GM23338 (cell line): ENCODE data around the gene TNS3. TPM values are rescaled to one million over a fixed set of nuclear protein-coding genes. Genes with fewer than 3 reads are reported as not detected.

ENCODE experiments used
- ATAC-seq: fragments of 200-7000 bp; cut with Tn5 transposase; 3 replicates; pipeline ENCODE4 v1.9.1; 2020
- DNase-seq: peaks from one replicate; pipeline ENCODE4 v3.0.0-alpha.2; 2015; ENCODE audit warnings: low spot score
- H2AFZ ChIP-seq: fragments of 200-600 bp; sonication (generic); 2 replicates; pipeline ENCODE4 v1.8.0; 2016; ENCODE audit warnings: antibody characterized with exemption, mild to moderate bottlenecking, moderate library complexity
- H3F3A ChIP-seq: fragments of 200-600 bp; sonication (generic); replicated peaks from 2 replicates; pipeline ENCODE4 v1.8.0; 2017; ENCODE audit warnings: antibody characterized with exemption, mixed run types, low read depth
- H3K27ac ChIP-seq: fragments of 200-600 bp; sonication (generic); 2 replicates; pipeline ENCODE4 v1.6.1; 2016; ENCODE audit warnings: low read depth
- H3K27me3 ChIP-seq: fragments of 200-600 bp; sonication (generic); 2 replicates; pipeline ENCODE4 v1.8.0; 2016; ENCODE audit warnings: mild to moderate bottlenecking, mixed run types, moderate library complexity; ENCODE audit not compliant: insufficient read depth
- H3K36me3 ChIP-seq: fragments of 200-600 bp; sonication (generic); 2 replicates; pipeline ENCODE4 v1.8.0; 2016; ENCODE audit warnings: mild to moderate bottlenecking; ENCODE audit not compliant: insufficient read depth
- H3K4me1 ChIP-seq: fragments of 200-600 bp; sonication (generic); 2 replicates; pipeline ENCODE4 v1.8.0; 2016; ENCODE audit warnings: mild to moderate bottlenecking, moderate library complexity; ENCODE audit not compliant: insufficient read depth
- H3K4me2 ChIP-seq: fragments of 200-600 bp; sonication (generic); 2 replicates; pipeline ENCODE4 v1.7.1; 2017; ENCODE audit warnings: mixed run types
- H3K4me3 ChIP-seq: fragments of 200-600 bp; sonication (generic); 2 replicates; pipeline ENCODE4 v1.6.1; 2016; ENCODE audit warnings: mixed run types
- H3K79me2 ChIP-seq: fragments of 200-600 bp; sonication (generic); replicated peaks from 2 replicates; pipeline ENCODE4 v1.8.0; 2017; ENCODE audit warnings: mild to moderate bottlenecking; ENCODE audit not compliant: insufficient read depth
- H3K9me2 ChIP-seq: fragments of 200-600 bp; sonication (generic); 2 replicates; pipeline ENCODE4 v1.8.0; 2017; ENCODE audit not compliant: insufficient read depth
- H4K20me1 ChIP-seq: fragments of 200-600 bp; sonication (generic); replicated peaks from 2 replicates; pipeline ENCODE4 v1.8.0; 2017; ENCODE audit warnings: mild to moderate bottlenecking; ENCODE audit not compliant: insufficient read depth
- H3K27ac Mint-ChIP-seq: 2 replicates; pipeline ENCODE4 v1.8.0; 2020; ENCODE audit warnings: inconsistent platforms, mild to moderate bottlenecking, moderate library complexity, mixed read lengths
- H3K27me3 Mint-ChIP-seq: 3 replicates; pipeline ENCODE4 v1.8.0; 2022; ENCODE audit warnings: low read depth, mild to moderate bottlenecking, moderate library complexity, mixed read lengths, inconsistent platforms; ENCODE audit not compliant: insufficient read depth, poor library complexity
- H3K36me3 Mint-ChIP-seq: 3 replicates; pipeline ENCODE4 v1.8.0; 2021; ENCODE audit warnings: low read depth, mild to moderate bottlenecking, inconsistent platforms, moderate library complexity, mixed read lengths
- H3K4me1 Mint-ChIP-seq: 3 replicates; pipeline ENCODE4 v1.8.0; 2020; ENCODE audit warnings: mild to moderate bottlenecking, inconsistent platforms, mixed read lengths
- H3K4me3 Mint-ChIP-seq: 3 replicates; pipeline ENCODE4 v1.8.0; 2021; ENCODE audit warnings: moderate library complexity, mild to moderate bottlenecking, inconsistent platforms, mixed read lengths
- H3K9me3 Mint-ChIP-seq: 3 replicates; pipeline ENCODE4 v1.8.0; 2020; ENCODE audit warnings: moderate library complexity, mild to moderate bottlenecking, inconsistent platforms, mixed read lengths
- CREB1 ChIP-seq: fragments of 250-450 bp; sonication (Bioruptor Pico); IDR thresholded peaks from 2 replicates; pipeline ENCODE4 v1.5.0; 2020; ENCODE audit warnings: low read depth, mild to moderate bottlenecking, moderate library complexity
- ETS1 ChIP-seq: IDR thresholded peaks from 2 replicates; pipeline ENCODE4 v1.6.1; 2016; ENCODE audit warnings: antibody characterized with exemption
- EZH2 ChIP-seq: fragments of 200-600 bp; sonication (generic); IDR thresholded peaks from one replicate; pipeline ENCODE4 v1.8.0; 2017; ENCODE audit warnings: antibody characterized with exemption, mild to moderate bottlenecking, low read depth; ENCODE audit not compliant: unreplicated experiment
- EZH2phosphoT487 ChIP-seq: fragments of 200-600 bp; sonication (generic); IDR thresholded peaks from one replicate; pipeline ENCODE4 v1.8.1; 2018; ENCODE audit warnings: antibody characterized with exemption; ENCODE audit not compliant: unreplicated experiment
- JUNB ChIP-seq: IDR thresholded peaks from one replicate; pipeline ENCODE4 v1.6.1; 2016; ENCODE audit warnings: antibody characterized with exemption; ENCODE audit not compliant: unreplicated experiment
- NANOG ChIP-seq: IDR thresholded peaks from 2 replicates; pipeline ENCODE4 v1.6.1; 2016; ENCODE audit warnings: antibody characterized with exemption, borderline replicate concordance
- POLR2AphosphoS5 ChIP-seq: IDR thresholded peaks from 2 replicates; pipeline ENCODE4 v1.6.1; 2016; ENCODE audit warnings: antibody characterized with exemption, low read depth
- REST ChIP-seq: IDR thresholded peaks from one replicate; pipeline ENCODE4 v1.6.1; 2018; ENCODE audit warnings: antibody characterized with exemption; ENCODE audit not compliant: unreplicated experiment
- STAT1 ChIP-seq: IDR thresholded peaks from one replicate; pipeline ENCODE4 v1.6.1; 2016; ENCODE audit warnings: antibody characterized with exemption; ENCODE audit not compliant: unreplicated experiment
- ZNF114 ChIP-seq: fragments of 250-450 bp; sonication (Bioruptor Pico); IDR thresholded peaks from 2 replicates; pipeline ENCODE4 v1.5.0; 2020; ENCODE audit warnings: mild to moderate bottlenecking, moderate library complexity
- ZNF331 ChIP-seq: fragments of 250-450 bp; sonication (Bioruptor Pico); IDR thresholded peaks from 2 replicates; pipeline ENCODE4 v1.5.0; 2020; ENCODE audit warnings: low read depth, mild to moderate bottlenecking, moderate library complexity
- polyA plus RNA-seq: library from polyadenylated mRNA; unstranded; fragments of >200 nt; fragmentation: Nextera tagmentation; extraction: Ambion mirVana; gene quantifications from 2 replicates; pipeline ENCODE4 v1.2.1, GENCODE V29; 2016
- total RNA-seq: library from RNA; depleted of rRNA; stranded (reverse); fragments of >200 nt; shearing (Covaris generic); gene quantifications from 2 replicates; pipeline ENCODE4 v1.2.3, GENCODE V29; 2014
- TF ChIP-seq, protein P1 (sequence below): fragments of 250-450 bp; sonication (Bioruptor Pico); IDR thresholded peaks from 2 replicates; pipeline ENCODE4 v1.5.0; 2020; ENCODE audit warnings: mild to moderate bottlenecking, moderate library complexity
- TF ChIP-seq, protein P2 (sequence below), 2 experiments: fragments of 200-600 bp in 1 of 2; sonication (generic) in 1 of 2; conservative IDR thresholded peaks; 2 replicates each; pipeline versions ENCODE4 v1.5.1 to v1.6.1; 2016 to 2017; ENCODE audit warnings: antibody characterized with exemption in 2 of 2, low read depth in 2 of 2, mild to moderate bottlenecking in 2 of 2, moderate library complexity in 1 of 2

The TNS3 gene
- total and polyA plus RNA-seq, 2 experiments from 2014 or later = 6.2 to 28.7 TPM

DNA sequence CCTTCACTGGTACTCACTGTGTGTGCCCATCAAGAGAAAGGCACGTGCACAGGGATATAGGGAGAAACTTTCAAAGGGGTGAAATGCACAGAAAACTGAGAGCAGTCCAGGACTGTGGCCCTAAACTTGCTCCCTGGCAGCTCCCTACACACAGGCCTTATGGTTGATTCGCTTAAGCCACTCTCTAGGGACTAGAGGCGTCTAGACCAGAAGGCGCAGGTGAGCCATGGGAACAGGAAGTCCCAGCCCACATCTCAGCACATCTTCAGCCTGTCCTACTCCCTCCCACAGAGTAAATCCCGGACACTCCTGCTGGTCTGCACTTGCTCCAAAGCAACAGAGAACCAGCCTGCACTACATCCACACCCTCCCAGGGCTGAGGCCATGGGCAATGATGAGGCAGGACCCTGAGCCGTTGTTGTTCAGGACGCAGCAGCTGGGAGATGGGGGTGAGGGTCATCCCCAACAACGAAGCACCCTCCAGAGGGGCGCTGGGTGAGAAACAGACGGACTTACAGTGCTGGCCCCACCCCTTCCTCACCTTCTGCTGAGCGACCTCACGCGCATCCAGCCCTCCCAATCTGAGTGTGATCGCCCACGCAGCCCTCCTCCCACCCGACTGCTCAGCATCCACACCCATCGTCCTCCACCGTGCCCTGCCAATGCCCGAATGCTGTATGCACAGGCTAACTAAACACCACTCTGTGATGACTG, 109.3 kb downstream of the TNS3 start:
- no peak for DNase-seq
- no peak overlapping the region for H3K4me2 ChIP-seq
- H3F3A ChIP-seq = peaks cover 7% of the 10 kb centered on the region; the same call in 1 of the 2 replicates
- peaks cover 26% of the 10 kb centered on the region for H3K4me1 ChIP-seq
- Mint-ChIP-seq H3K27me3 (peaks cover 22% of the 10 kb centered on the region), H3K27ac (no peak overlapping the region), H3K4me1 (peaks cover 40% of the 10 kb centered on the region), H3K4me3 (no peak overlapping the region), H3K36me3 (no peaks in the 10 kb centered on the region), H3K9me3 (no peaks in the 10 kb centered on the region; the same call in 2 of the 3 replicates)
- no peak for ATAC-seq
- no peak overlapping the region for H2AFZ ChIP-seq
- no peak for TF ChIP-seq ZNF331 (CRISPR knock-in tag)
- no peak for TF ChIP-seq STAT1
- TF ChIP-seq CREB1 (CRISPR knock-in tag) = no peak
- no peak for TF ChIP-seq REST
- TF ChIP-seq, protein P1, sequence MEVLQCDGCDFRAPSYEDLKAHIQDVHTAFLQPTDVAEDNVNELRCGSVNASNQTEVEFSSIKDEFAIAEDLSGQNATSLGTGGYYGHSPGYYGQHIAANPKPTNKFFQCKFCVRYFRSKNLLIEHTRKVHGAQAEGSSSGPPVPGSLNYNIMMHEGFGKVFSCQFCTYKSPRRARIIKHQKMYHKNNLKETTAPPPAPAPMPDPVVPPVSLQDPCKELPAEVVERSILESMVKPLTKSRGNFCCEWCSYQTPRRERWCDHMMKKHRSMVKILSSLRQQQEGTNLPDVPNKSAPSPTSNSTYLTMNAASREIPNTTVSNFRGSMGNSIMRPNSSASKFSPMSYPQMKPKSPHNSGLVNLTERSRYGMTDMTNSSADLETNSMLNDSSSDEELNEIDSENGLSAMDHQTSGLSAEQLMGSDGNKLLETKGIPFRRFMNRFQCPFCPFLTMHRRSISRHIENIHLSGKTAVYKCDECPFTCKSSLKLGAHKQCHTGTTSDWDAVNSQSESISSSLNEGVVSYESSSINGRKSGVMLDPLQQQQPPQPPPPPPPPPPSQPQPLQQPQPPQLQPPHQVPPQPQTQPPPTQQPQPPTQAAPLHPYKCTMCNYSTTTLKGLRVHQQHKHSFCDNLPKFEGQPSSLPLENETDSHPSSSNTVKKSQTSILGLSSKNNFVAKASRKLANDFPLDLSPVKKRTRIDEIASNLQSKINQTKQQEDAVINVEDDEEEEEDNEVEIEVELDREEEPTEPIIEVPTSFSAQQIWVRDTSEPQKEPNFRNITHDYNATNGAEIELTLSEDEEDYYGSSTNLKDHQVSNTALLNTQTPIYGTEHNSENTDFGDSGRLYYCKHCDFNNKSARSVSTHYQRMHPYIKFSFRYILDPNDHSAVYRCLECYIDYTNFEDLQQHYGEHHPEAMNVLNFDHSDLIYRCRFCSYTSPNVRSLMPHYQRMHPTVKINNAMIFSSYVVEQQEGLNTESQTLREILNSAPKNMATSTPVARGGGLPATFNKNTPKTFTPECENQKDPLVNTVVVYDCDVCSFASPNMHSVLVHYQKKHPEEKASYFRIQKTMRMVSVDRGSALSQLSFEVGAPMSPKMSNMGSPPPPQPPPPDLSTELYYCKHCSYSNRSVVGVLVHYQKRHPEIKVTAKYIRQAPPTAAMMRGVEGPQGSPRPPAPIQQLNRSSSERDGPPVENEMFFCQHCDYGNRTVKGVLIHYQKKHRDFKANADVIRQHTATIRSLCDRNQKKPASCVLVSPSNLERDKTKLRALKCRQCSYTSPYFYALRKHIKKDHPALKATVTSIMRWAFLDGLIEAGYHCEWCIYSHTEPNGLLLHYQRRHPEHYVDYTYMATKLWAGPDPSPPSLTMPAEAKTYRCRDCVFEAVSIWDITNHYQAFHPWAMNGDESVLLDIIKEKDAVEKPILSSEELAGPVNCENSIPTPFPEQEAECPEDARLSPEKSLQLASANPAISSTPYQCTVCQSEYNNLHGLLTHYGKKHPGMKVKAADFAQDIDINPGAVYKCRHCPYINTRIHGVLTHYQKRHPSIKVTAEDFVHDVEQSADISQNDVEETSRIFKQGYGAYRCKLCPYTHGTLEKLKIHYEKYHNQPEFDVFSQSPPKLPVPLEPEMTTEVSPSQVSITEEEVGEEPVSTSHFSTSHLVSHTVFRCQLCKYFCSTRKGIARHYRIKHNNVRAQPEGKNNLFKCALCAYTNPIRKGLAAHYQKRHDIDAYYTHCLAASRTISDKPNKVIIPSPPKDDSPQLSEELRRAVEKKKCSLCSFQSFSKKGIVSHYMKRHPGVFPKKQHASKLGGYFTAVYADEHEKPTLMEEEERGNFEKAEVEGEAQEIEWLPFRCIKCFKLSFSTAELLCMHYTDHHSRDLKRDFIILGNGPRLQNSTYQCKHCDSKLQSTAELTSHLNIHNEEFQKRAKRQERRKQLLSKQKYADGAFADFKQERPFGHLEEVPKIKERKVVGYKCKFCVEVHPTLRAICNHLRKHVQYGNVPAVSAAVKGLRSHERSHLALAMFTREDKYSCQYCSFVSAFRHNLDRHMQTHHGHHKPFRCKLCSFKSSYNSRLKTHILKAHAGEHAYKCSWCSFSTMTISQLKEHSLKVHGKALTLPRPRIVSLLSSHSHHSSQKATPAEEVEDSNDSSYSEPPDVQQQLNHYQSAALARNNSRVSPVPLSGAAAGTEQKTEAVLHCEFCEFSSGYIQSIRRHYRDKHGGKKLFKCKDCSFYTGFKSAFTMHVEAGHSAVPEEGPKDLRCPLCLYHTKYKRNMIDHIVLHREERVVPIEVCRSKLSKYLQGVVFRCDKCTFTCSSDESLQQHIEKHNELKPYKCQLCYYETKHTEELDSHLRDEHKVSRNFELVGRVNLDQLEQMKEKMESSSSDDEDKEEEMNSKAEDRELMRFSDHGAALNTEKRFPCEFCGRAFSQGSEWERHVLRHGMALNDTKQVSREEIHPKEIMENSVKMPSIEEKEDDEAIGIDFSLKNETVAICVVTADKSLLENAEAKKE (CRISPR knock-in tag) = no peak
- no peak for TF ChIP-seq NANOG
- no peak for TF ChIP-seq EZH2
- TF ChIP-seq ETS1 = no peak
- TF ChIP-seq, protein P2, sequence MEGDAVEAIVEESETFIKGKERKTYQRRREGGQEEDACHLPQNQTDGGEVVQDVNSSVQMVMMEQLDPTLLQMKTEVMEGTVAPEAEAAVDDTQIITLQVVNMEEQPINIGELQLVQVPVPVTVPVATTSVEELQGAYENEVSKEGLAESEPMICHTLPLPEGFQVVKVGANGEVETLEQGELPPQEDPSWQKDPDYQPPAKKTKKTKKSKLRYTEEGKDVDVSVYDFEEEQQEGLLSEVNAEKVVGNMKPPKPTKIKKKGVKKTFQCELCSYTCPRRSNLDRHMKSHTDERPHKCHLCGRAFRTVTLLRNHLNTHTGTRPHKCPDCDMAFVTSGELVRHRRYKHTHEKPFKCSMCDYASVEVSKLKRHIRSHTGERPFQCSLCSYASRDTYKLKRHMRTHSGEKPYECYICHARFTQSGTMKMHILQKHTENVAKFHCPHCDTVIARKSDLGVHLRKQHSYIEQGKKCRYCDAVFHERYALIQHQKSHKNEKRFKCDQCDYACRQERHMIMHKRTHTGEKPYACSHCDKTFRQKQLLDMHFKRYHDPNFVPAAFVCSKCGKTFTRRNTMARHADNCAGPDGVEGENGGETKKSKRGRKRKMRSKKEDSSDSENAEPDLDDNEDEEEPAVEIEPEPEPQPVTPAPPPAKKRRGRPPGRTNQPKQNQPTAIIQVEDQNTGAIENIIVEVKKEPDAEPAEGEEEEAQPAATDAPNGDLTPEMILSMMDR (conservative IDR thresholded peaks at IDR 0.05; ENCODE audit: low read depth in 2 of 2) = no peak
- TF ChIP-seq JUNB = no peak
- TF ChIP-seq EZH2phosphoT487 = no peak
- TF ChIP-seq POLR2AphosphoS5 = no peak
- TF ChIP-seq ZNF114 = no peak
- H3K79me2 ChIP-seq = peaks cover 25% of the 10 kb centered on the region
- H3K27me3 ChIP-seq = no peaks in the 10 kb centered on the region
- H3K4me3 ChIP-seq = no peak overlapping the region
- no peaks in the 10 kb centered on the region for H3K9me2 ChIP-seq
- H3K27ac ChIP-seq = no peak overlapping the region
- peaks cover 23% of the 10 kb centered on the region for H4K20me1 ChIP-seq
- no peaks in the 10 kb centered on the region for H3K36me3 ChIP-seq
